GM18867 (cell line): Measurements from ENCODE around the gene RASSF3.
A peak's percentile ranks its signal among the peaks of the same experiment; 100 is the strongest.

ENCODE experiments used
- ATAC-seq: cut with Tn5 transposase; IDR thresholded peaks from one replicate; pipeline ENCODE4 v1.9.1; 2021; ENCODE audit warnings: mild to moderate bottlenecking, moderate library complexity; ENCODE audit not compliant: unreplicated experiment

Gene RASSF3

DNA sequence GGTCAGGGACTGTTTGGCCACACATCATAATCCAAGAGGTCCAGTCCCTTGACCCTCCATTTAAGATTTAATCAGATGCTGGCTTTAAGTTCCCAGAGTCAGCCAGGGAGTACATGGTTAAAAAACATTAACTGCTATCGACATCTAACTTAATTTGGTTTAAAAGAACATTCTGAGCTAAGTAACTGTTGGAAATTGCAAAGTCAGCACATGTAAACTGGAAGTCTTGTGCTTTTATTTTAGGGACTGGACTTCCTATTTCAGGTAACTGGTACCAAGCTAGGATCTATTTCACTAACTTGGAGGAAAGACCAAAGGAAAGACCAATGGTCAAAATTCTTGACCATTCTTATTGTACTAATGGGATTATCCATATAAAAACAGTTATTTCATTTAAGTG lies 108.4 kb downstream of the RASSF3 start:
- ATAC-seq: no peak

DNA sequence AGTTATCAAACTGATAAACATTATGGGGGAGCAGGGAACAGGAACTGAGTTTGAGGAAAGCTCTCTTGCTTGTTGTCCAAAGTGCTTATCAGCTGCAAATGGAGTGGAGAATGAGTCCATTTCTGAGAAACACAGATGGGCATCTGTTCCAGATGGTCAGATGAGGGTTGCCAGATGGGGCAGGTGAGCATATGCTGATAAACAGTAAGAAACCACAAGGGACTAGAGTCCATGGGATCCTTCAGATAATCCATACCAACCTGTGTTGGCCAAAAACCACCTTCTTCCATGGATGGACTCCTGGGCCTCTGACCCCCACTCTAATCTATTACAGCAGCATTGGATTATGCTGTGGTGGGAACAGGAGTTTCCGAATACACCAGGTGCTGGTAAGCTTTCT lies 110.6 kb downstream of the RASSF3 start:
- ATAC-seq: no peak

DNA sequence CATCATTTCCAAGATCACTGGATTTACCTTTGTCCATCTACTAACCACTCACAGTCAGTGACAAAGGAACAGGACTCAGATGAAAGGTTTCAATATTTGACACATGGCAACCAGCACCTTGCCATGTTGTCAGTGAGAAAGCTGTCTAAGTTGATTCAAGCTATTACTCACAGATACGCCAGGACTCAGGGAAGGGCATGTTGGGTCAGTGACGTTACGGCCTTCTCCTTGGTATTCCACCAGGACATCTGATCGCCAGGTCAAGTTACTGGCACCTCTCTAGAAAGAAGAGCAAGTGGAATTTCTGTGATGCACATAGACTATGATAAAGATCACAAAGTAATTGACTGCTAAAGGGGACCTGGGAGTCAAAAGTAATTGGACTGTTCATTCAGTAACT lies 112.5 kb downstream of the RASSF3 start:
- no peak for ATAC-seq

DNA sequence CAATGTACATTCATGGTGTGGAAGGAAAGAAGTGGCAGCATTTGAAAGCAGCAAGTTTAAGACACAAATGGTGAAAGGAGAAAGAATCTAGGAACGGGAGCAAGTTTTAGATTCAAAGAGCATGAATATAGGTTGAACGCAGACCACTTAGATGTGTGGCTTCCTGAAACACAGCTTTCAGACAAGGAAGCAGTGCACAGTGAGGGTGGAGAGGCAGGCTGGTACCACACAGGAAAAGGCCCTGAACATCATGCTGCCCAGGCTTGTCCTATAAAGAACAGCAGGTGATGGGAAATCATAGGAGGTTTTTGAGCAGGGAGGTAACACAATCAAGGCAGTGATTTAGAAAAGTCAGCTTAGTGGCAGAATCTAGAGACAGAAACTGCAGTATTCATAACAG lies 113.3 kb downstream of the RASSF3 start:
- no peak for ATAC-seq

DNA sequence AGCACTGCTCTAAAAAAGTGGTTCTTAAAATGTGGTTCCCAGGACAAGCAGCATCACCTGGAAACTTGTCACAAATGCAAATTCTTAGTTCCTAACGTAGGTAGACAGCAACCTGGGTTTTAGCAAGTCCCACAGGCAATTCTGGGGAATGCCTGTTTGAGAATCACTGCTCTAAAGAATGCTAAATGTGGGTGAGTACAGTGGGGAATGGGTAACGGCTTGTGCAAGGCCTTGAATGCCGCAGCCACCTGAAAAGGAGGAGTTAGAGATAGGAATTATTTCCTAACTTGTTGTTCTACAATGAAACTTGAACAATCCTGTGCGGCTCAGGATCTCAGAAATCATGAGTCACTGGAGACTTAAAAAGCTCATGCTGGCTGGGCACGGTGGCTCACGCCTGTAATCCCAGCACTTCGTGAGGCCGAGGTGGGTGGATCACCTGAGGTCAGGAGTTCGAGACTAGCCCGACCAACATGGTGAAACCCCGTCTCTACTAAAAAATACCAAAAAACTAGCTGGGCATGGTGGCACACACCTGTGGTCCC lies 114.0 kb downstream of the RASSF3 start:
- no peak for ATAC-seq

DNA sequence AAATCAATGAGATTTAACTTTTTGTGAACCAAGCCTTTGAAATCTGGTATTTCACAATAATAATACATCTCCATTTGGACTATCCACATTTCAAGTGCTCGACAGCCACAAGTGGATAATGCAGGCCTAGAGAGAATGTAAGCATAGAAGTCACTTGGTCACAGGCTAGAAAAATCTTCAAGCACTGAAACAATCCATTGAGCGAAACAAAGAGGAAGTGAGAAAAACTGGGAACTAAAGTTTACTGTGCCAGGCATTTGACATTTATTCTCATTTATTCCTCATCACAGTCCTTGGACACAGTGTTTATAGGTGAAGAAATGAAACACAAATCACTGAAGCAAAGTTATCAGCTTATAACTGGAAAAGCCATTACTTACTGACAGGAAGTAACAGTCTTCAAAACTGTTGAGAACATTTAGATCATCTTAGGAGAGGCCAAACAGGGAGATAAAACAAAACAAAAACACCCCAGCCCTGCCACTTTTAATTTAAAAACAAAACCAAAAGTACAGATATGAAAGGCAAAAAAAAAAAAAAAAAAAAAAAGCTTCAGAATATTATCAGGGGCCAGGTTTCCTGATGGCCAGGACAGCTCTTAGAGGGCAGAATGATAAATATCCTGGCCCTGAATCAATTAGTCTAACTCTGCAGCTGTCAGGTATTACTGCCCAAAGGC lies 119.8 kb downstream of the RASSF3 start:
- peak; percentile 65 for ATAC-seq

DNA sequence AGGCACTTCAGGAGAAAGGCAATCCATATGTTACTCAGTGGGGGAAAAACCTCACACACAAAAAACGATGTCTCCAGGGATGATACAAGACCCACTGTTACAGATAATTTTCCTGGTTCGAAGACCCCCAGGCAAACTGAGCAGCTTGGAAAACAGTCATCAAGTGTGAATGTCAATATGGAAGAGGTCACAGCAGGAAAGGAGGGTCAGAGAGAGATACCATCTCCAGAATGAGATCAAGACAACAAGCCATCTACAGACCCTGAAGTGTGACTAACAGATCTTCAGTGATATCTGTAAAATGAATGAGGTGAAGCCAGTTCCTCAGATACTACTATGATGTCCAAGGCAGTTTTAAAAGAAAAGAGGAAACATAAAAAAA lies 120.3 kb downstream of the RASSF3 start:
- peak; percentile 13 for ATAC-seq

DNA sequence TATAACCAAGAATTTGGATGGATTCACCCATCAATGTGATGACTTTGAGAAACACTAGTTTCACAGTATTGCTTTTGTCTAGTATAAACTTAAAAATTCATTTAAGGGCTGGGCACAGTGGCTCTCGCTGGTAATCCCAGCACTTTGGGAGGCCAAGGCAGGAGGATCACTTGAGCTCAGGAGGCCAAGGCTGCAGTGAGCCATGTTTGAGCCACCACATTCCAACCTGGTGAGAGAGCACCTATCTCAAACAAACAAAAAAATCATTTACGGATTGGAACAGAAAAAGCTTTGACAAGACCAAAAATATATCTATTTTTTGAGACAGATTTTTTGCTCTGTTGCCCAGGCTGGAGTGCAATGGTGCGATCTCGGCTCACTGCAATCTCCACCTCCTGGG lies 121.4 kb downstream of the RASSF3 start:
- no peak for ATAC-seq

DNA sequence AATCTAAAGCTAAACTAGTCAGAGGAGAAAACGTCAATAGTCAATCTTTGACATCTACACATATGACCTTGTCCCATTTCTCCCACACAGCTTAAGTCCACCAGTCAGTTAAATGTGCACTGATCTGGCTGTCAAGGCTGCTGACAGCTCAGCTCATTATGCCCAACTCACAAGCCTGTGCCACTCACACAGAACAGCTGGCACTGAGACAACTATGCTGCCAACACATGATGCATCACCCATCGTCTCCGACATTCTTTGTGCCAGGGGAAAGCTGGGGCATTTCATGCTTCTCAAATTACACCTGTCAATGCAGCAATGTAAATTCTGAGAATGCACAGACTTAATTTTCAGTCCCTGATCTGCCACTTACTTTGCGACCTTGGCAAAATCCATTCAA lies 123.6 kb downstream of the RASSF3 start:
- no peak for ATAC-seq

DNA sequence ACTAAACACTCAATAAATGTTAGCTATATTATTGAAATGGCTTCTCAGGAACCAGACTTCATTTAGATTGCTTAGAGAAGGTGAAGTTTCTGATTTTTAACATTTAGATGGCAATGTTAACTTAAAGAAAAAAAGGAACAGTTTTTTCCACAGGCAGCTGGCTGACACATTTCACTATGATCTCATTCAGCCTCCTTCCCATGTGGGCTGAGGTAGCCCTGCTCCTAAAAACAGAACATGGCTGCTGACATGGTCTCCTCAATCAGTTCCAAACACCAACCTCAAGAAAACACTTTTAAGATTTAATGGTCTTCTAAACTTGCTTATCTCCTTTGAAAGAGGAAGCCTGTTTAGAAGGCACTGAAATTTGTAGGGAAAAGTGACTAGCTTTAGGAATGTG lies 125.1 kb downstream of the RASSF3 start:
- ATAC-seq: no peak

DNA sequence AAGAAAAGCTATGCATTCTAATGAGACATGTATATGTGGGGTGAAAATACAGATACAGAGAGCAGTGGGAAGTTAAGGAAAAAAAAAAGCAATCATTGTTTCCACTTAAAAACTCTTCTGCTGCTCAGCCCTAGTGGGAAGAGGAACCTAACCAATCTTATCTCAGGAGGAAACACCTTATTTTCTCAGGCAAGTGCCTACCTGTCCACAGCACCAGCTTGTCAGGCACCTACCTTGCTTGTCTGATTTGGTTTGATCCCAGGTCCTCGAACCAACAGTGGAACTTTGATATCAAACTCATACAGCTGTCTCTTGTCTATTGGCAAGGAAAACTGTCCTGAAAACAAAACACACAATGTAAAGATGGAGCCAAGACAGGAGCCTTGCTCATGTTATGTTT lies 126.5 kb downstream of the RASSF3 start:
- no peak for ATAC-seq

DNA sequence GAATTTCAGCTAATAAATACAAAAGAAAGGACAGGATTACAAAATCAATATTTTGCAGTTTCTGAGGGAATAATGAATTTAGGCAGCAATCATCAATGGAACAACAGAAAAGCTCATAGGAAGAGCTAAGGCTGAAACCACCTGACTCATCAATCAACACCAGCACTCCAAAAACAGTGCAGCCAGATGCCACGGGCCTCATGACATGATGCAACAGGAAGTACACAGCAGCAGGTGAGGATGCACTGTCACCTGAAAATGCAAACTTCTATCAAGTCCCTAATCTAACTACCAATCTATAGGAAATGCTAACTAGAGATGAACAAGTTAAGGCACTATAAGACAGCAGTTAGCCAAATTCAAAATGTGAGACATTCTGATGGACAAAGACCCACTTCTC lies 127.2 kb downstream of the RASSF3 start:
- no peak for ATAC-seq

DNA sequence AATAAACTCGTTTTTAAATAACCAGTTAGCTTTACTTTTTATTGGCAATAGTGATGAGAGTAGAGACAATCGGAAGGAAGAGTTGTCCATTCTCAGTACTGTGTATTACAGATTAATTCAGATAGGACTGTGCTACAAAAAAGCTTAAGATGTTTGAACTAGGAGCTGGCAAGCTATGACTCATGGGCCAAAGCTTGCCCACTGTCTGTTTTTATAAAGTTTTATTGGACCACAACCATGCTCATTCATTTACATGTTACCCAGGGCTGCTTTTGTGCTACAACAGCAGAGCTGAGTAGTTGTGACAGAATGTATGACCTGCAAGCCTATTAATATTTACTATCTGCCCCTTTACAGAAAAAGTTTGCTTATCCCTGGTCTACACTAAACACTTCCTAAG lies 129.5 kb downstream of the RASSF3 start:
- ATAC-seq: no peak

DNA sequence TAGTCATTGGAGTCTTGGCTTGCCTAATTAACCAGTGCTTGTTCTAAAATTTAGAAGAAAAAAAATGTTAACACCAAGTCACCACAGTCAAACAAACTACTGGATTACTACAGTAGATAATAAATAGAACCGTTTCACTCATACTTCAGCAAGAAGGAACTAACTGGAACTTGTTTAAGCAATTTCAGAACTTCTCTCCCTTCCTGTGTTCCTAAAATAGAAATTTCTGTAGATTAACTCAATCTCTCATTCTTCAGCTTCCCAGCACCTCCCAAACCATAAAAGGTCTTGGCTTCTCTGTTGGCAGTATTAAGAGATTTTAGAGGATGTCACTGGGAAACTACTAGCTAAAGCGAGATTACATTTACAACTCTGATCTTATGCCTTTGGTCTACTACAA lies 130.4 kb downstream of the RASSF3 start:
- no peak for ATAC-seq

DNA sequence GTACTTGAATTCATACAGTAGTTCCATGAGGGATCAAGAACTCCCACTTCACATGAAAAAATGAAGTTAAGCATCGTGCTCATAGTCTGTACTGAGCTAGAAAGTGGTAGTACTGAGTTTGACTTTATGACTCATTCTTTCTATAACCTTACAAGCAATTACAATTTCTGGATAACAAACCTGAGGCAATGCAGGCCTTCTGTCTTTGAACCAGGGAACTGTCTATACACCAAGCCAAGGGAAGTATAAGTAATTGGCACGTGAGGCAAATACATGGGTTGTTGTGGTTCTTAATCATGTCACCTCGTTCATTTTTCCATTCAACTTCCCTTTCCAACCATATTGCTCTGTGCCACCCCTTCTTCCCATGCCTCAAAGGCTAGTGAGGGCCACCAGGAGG lies 132.1 kb downstream of the RASSF3 start:
- ATAC-seq: no peak

DNA sequence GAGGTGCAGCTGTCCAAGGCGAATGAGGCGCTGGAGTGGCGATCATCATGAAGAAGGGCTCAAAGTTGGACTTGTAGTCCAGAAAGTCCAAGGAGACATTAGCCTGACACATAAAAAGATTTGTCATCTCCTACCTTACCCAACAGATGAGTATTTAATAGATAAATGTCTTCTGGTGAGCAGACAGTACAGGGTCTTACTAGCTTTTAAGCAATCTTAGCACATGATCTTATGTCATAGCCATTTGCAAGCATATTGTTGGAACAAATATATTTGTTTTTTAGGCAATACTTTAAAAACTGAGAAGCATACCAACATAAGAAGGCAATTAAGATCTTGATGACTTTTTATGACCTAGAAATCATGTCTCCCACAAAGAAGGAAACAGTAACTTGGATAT lies 132.9 kb downstream of the RASSF3 start:
- ATAC-seq: no peak

DNA sequence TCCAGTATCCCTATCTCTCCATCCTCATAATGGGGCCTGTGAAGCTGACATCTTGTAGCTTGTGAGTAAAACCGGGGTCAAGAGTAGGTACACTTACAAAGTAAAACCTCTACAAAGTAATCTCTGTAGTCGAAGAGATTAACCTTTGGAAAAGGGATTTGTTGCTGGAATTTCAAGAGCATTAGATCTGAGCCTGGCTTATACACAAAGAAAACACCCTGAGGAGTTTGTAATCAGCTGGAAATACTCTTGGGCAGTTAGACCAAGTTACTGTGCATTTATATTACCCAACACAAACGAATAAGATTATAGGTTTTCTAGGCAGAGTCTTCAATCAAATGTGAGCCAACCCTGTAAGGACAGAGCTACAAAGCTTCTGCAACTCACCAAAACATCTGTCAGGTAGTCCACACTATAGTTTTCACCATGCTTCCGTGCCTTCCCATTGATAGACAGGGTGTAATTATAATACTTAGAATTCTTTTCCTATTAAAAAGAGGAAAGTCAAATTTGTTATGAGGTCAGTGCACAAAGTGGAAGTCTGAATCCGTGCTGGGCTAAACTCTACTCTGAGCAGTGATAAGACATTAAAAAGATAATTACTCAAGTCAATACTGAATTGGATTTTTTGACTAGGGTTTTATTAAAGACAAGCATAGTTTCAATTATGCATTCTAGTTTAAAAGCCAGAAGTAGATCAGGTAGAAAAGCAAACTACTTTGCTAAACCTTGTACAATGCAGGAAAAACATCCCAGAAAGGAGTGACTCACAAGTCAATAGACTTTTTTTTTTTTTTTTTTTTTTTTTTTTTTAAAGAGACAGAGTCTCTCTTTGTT lies 134.3 kb downstream of the RASSF3 start:
- no peak for ATAC-seq

DNA sequence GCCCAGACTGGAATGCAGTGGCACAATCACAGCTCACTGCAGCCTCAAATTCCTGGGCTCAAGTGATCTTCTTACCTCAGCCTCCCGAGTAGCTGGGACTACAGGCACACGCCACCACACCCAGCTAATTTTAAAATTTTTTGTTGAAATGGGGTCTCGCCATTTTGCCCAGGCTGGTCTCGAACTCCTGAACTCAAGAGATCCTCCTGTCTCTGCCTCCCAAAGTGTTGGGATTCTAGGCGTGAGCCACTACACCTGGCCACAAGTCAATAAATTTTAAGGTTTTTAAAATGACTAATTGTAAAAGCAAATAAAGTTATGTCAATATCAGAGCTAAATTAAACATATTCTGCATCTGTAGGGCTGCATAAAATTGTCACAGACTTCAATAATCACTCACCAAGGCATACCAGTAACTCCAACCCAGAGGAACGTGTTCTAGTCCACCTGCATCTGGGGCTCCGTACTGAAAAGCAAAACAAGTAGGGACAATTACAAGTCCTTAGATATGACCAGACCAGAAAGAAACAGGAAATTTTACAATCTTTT lies 135.0 kb downstream of the RASSF3 start:
- no peak for ATAC-seq

DNA sequence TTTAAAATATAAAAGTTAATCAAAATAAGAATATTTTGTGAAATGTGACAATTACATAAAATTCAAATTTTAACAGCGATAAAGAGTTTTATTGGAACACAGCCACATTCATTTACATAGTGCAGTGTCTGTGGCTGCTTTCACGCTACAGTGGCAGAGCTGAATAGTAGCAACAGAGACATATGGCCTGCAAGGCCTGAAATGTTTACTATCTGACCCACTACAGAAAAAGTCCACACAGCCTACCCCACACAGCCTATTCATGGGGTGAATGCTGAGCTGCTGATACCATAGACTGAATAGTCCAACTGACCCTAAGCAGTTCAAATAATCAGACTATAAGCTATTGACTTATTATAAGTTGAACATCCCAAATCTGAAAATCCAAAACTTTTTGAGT lies 135.7 kb downstream of the RASSF3 start:
- ATAC-seq: no peak

DNA sequence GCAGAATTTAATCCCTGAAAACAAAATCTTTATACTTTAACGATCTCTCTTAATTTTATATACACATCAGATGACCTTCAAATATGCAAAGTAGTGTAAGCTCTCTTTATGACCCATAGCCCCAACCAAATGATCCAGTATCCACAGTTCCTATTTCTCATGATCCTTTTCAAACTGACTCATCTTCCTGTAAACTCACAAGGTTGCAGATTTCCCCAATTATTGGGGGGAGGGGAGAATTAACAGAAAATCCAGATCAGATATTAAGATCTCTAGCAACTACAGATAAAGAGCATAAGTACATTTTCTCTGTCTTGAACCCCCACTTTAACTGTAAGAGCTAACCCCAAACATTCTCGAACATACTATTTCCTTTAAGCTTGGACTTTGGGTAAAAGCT lies 136.4 kb downstream of the RASSF3 start:
- ATAC-seq: no peak
